HepG2 (cell line): ENCODE data around the gene CNKSR3. TPM values are rescaled to one million over a fixed set of nuclear protein-coding genes. Genes with fewer than 3 reads are reported as not detected.
A peak's percentile ranks its signal among the peaks of the same experiment; 100 is the strongest.

Source experiments
- ATF2 ChIP-seq: sonication (generic); formaldehyde crosslinking; IDR thresholded peaks from 2 replicates; pipeline ENCODE4 v1.4.0; 2020; ENCODE audit warnings: missing genetic modification reagents
- FOXA3 ChIP-seq: IDR thresholded peaks from 2 replicates; pipeline ENCODE4 v1.6.1; 2016; ENCODE audit warnings: missing genetic modification reagents, missing compliant biosample characterization
- GABPA ChIP-seq, 2 experiments: IDR thresholded peaks; 2 replicates each; pipeline ENCODE4 v1.6.1; 2011 to 2016; ENCODE audit warnings: low read depth in 2 of 2, low read length in 1 of 2, missing biosample characterization in 1 of 2, missing genetic modification characterization in 1 of 2
- HDAC2 ChIP-seq: sonication (generic); formaldehyde crosslinking; IDR thresholded peaks from 2 replicates; pipeline ENCODE4 v1.4.0; 2020; ENCODE audit warnings: missing genetic modification reagents
- HNF1B ChIP-seq: sonication (generic); formaldehyde crosslinking; IDR thresholded peaks from 2 replicates; pipeline ENCODE4 v1.5.1; 2020; ENCODE audit warnings: mild to moderate bottlenecking, moderate library complexity, missing genetic modification reagents
- MED1 ChIP-seq: sonication (generic); formaldehyde crosslinking; IDR thresholded peaks from 2 replicates; pipeline ENCODE4 v1.4.0; 2020; ENCODE audit warnings: missing genetic modification reagents
- PRDM10 ChIP-seq: sonication (generic); formaldehyde crosslinking; IDR thresholded peaks from 2 replicates; pipeline ENCODE4 v1.4.0; 2020; ENCODE audit warnings: low read depth, missing genetic modification reagents
- REPIN1 ChIP-seq: sonication (generic); formaldehyde crosslinking; IDR thresholded peaks from 2 replicates; pipeline ENCODE4 v1.8.0; 2022; ENCODE audit warnings: missing genetic modification reagents, low read depth, mild to moderate bottlenecking, borderline replicate concordance
- TRIM24 ChIP-seq: sonication (generic); formaldehyde crosslinking; IDR thresholded peaks from 2 replicates; pipeline ENCODE4 v1.8.0; 2022; ENCODE audit warnings: mild to moderate bottlenecking, missing genetic modification reagents
- ZBTB3 ChIP-seq: sonication (generic); formaldehyde crosslinking; IDR thresholded peaks from 2 replicates; pipeline ENCODE4 v1.4.0; 2020; ENCODE audit warnings: low read depth, mild to moderate bottlenecking, moderate library complexity, missing genetic modification reagents, borderline replicate concordance
- ZSCAN20 ChIP-seq: sonication (generic); formaldehyde crosslinking; IDR thresholded peaks from 2 replicates; pipeline ENCODE4 v1.4.0; 2020; ENCODE audit warnings: missing genetic modification reagents, mild to moderate bottlenecking, borderline replicate concordance
- polyA plus RNA-seq, 8 experiments: library from polyadenylated mRNA; depleted of rRNA in 3 of 8; stranded (reverse) in 7 of 8; unstranded in 1 of 8; fragments of >200 nt; fragmentation: Illumina TruSeq in 4 of 8; extraction: Trizol in 4 of 8; gene quantifications; 2 replicates each; pipeline versions ENCODE4 v1.2.1 to v1.2.3, GENCODE V29; 2011 to 2016; ENCODE audit warnings: low read depth in 4 of 8, missing spikeins in 1 of 8, mixed read lengths in 1 of 8; ENCODE audit not compliant: insufficient read depth in 1 of 8
- total RNA-seq, 5 experiments: library from RNA; depleted of rRNA; stranded (reverse); fragments of >200 nt; fragmentation: Illumina TruSeq; extraction: Trizol; gene quantifications; 2 replicates each; pipeline ENCODE4 v1.2.3, GENCODE V29; 2016; ENCODE audit warnings: low read depth in 1 of 5
- TF ChIP-seq, protein P1 (sequence below): sonication (generic); formaldehyde crosslinking; IDR thresholded peaks from 2 replicates; pipeline ENCODE4 v1.4.0; 2020; ENCODE audit warnings: mild to moderate bottlenecking, low read depth, missing genetic modification reagents
- TF ChIP-seq, protein P2 (sequence below): sonication (generic); formaldehyde crosslinking; conservative IDR thresholded peaks from 2 replicates; pipeline ENCODE4 v1.4.0; 2020; ENCODE audit warnings: mild to moderate bottlenecking, missing genetic modification reagents, moderate library complexity

The CNKSR3 gene
- total and polyA plus RNA-seq, 2 of the 13 experiments (the other 11 are each of a cell fraction or from before 2014, with no cell fraction given): 9.2 to 38.6 TPM

- TF ChIP-seq, protein P1, sequence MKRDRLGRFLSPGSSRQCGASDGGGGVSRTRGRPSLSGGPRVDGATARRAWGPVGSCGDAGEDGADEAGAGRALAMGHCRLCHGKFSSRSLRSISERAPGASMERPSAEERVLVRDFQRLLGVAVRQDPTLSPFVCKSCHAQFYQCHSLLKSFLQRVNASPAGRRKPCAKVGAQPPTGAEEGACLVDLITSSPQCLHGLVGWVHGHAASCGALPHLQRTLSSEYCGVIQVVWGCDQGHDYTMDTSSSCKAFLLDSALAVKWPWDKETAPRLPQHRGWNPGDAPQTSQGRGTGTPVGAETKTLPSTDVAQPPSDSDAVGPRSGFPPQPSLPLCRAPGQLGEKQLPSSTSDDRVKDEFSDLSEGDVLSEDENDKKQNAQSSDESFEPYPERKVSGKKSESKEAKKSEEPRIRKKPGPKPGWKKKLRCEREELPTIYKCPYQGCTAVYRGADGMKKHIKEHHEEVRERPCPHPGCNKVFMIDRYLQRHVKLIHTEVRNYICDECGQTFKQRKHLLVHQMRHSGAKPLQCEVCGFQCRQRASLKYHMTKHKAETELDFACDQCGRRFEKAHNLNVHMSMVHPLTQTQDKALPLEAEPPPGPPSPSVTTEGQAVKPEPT (CRISPR knock-in tag): no peak
- 0 out of 2 replicates have a peak, but pooled peaks have one; percentile 36 for TF ChIP-seq REPIN1 (CRISPR knock-in tag)
- TF ChIP-seq PRDM10 (CRISPR knock-in tag): peak; percentile 16; the same call in 1 of the 2 replicates
- TF ChIP-seq HNF1B (CRISPR knock-in tag): 0 out of 2 replicates have a peak, but pooled peaks have one; percentile 72
- peak; percentile 45 for TF ChIP-seq HDAC2
- TF ChIP-seq GABPA (IDR thresholded peaks at IDR 0.05; ENCODE audit: low read depth, low read length): no peak
- no peak for TF ChIP-seq GABPA (CRISPR knock-in tag; IDR thresholded peaks at IDR 0.05; ENCODE audit: low read depth)
- no peak for TF ChIP-seq ZBTB3 (CRISPR knock-in tag)
- peak; percentile 81; the same call in 1 of the 2 replicates for TF ChIP-seq ATF2 (CRISPR knock-in tag)
- TF ChIP-seq ZSCAN20 (CRISPR knock-in tag): no peak
- peak; percentile 93 for TF ChIP-seq FOXA3 (CRISPR knock-in tag)
- peak; percentile 43; the same call in 1 of the 2 replicates for TF ChIP-seq MED1
- TF ChIP-seq, protein P2, sequence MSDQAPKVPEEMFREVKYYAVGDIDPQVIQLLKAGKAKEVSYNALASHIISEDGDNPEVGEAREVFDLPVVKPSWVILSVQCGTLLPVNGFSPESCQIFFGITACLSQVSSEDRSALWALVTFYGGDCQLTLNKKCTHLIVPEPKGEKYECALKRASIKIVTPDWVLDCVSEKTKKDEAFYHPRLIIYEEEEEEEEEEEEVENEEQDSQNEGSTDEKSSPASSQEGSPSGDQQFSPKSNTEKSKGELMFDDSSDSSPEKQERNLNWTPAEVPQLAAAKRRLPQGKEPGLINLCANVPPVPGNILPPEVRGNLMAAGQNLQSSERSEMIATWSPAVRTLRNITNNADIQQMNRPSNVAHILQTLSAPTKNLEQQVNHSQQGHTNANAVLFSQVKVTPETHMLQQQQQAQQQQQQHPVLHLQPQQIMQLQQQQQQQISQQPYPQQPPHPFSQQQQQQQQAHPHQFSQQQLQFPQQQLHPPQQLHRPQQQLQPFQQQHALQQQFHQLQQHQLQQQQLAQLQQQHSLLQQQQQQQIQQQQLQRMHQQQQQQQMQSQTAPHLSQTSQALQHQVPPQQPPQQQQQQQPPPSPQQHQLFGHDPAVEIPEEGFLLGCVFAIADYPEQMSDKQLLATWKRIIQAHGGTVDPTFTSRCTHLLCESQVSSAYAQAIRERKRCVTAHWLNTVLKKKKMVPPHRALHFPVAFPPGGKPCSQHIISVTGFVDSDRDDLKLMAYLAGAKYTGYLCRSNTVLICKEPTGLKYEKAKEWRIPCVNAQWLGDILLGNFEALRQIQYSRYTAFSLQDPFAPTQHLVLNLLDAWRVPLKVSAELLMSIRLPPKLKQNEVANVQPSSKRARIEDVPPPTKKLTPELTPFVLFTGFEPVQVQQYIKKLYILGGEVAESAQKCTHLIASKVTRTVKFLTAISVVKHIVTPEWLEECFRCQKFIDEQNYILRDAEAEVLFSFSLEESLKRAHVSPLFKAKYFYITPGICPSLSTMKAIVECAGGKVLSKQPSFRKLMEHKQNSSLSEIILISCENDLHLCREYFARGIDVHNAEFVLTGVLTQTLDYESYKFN: peak; percentile 82
- TF ChIP-seq TRIM24 (CRISPR knock-in tag): no peak
- TF ChIP-seq, all 625 proteins: peak for 90
These were observed 96.3 kb downstream of the CNKSR3 start (continued) for GRCh38 chr6:154414021-154414813.
